HCT116 (cell line): Measurements from ENCODE around the gene KCTD18. TPM values are rescaled to one million over a fixed set of nuclear protein-coding genes. Genes with fewer than 3 reads are reported as not detected.

Experiments used
- ATAC-seq: fragments of 200-7000 bp; cut with Tn5 transposase; 2 replicates; pipeline ENCODE4 v1.9.1; 2020; ENCODE audit warnings: mild to moderate bottlenecking, moderate library complexity
- BruUV-seq: library from RNA; stranded (reverse); fragments of 400-500 nt; replicated peaks from 2 replicates; lab custom pipeline; 2021; lab: Mats Ljungman, UMichigan
- CTCF ChIA-PET: fragments of 300-600 bp; sonication (Branson Sonifier 250); formaldehyde crosslinking; loops from one replicate; lab custom pipeline; 2021; ENCODE audit warnings: antibody characterized with exemption; lab: Charles Lee
- POLR2A ChIA-PET: fragments of 300-600, 350-600 bp; sonication (Branson Sonifier 250); formaldehyde crosslinking; loops from one replicate; lab custom pipeline; 2021; ENCODE audit warnings: antibody characterized with exemption; lab: Charles Lee
- RAD21 ChIA-PET, 2 experiments: fragments of 300-600 bp; sonication (Branson Sonifier 250); formaldehyde crosslinking; loops; one replicate each; lab custom pipeline; 2023; ENCODE audit warnings: low total read pairs in 2 of 2; ENCODE audit not compliant: uncharacterized antibody in 2 of 2, unreplicated experiment in 2 of 2, low non-redundant PET in 1 of 2; lab: Charles Lee
- DNase-seq: peaks from one replicate; pipeline ENCODE4 v3.0.0-alpha.2; 2010; ENCODE audit warnings: low read depth, low spot score
- H2AFZ ChIP-seq: fragments of 200-600 bp; shearing (Covaris generic), sonication (generic); 2 replicates; pipeline ENCODE4 v1.6.1; 2017; ENCODE audit warnings: low read depth, mixed run types, mixed read lengths, antibody characterized with exemption, low read length; ENCODE audit not compliant: poor library complexity, severe bottlenecking
- H3K27ac ChIP-seq: 2 replicates; pipeline ENCODE4 v1.5.1; 2012; ENCODE audit warnings: low read depth, low read length
- H3K27me3 ChIP-seq: fragments of 200-600 bp; sonication (generic); 2 replicates; pipeline ENCODE4 v1.6.1; 2016; ENCODE audit warnings: mixed run types, low read length, mixed read lengths; ENCODE audit not compliant: insufficient read depth
- H3K36me3 ChIP-seq, 2 experiments: fragments of 200-500 bp in 1 of 2; fragments of 200-600 bp in 1 of 2; sonication (Bioruptor generic) in 1 of 2; sonication (generic) in 1 of 2; 2 replicates each; pipeline versions ENCODE4 v1.5.1 to v1.6.1; 2014 to 2016; ENCODE audit warnings: low read length in 2 of 2, inconsistent platforms in 1 of 2, mixed read lengths in 1 of 2, mixed run types in 1 of 2; ENCODE audit not compliant: insufficient read depth in 2 of 2, control insufficient read depth in 1 of 2
- H3K4me1 ChIP-seq, 2 experiments: fragments of 200-600 bp in 1 of 2; sonication (generic) in 1 of 2; 2 replicates each; pipeline versions ENCODE4 v1.5.1 to v1.6.1; 2012 to 2017; ENCODE audit warnings: low read length in 2 of 2, inconsistent platforms in 1 of 2, mild to moderate bottlenecking in 1 of 2, mixed read lengths in 1 of 2, mixed run types in 1 of 2, moderate library complexity in 1 of 2; ENCODE audit not compliant: insufficient read depth in 2 of 2, control insufficient read depth in 1 of 2
- H3K4me2 ChIP-seq: fragments of 200-600 bp; sonication (generic); 2 replicates; pipeline ENCODE4 v1.6.1; 2017; ENCODE audit warnings: mixed run types, low read length, mixed read lengths
- H3K4me3 ChIP-seq, 2 experiments: fragments of 200-600 bp in 1 of 2; sonication (generic) in 1 of 2; replicated peaks in 1 of 2; 2 replicates each; pipeline ENCODE4 v1.5.1; 2011 to 2016; ENCODE audit warnings: low read length in 2 of 2, control low read depth in 1 of 2, low read depth in 1 of 2, mild to moderate bottlenecking in 1 of 2, mixed read lengths in 1 of 2, mixed run types in 1 of 2
- H3K79me2 ChIP-seq: fragments of 200-600 bp; sonication (generic); 2 replicates; pipeline ENCODE4 v1.6.1; 2017; ENCODE audit warnings: mild to moderate bottlenecking, mixed run types, low read length, moderate library complexity, mixed read lengths; ENCODE audit not compliant: insufficient read depth
- H3K9ac ChIP-seq: fragments of 200-600 bp; sonication (generic); 2 replicates; pipeline ENCODE4 v1.6.1; 2016; ENCODE audit warnings: low read length, mixed read lengths
- H3K9me2 ChIP-seq: fragments of 200-600 bp; sonication (generic), shearing (Covaris generic); 2 replicates; pipeline ENCODE4 v1.6.1; 2017; ENCODE audit warnings: mixed run types, mild to moderate bottlenecking, moderate library complexity; ENCODE audit not compliant: insufficient read depth
- H3K9me3 ChIP-seq, 2 experiments: fragments of 200-500 bp in 1 of 2; fragments of 200-600 bp in 1 of 2; sonication (Bioruptor generic) in 1 of 2; sonication (generic) in 1 of 2; 2 replicates each; pipeline ENCODE4 v1.6.1; 2014 to 2017; ENCODE audit warnings: low read length in 2 of 2, mixed read lengths in 2 of 2, inconsistent platforms in 1 of 2, low read depth in 1 of 2, mild to moderate bottlenecking in 1 of 2, mixed run types in 1 of 2, moderate library complexity in 1 of 2; ENCODE audit not compliant: control insufficient read depth in 1 of 2, insufficient read depth in 1 of 2
- H4K20me1 ChIP-seq: fragments of 200-600 bp; sonication (generic), shearing (Covaris generic); 2 replicates; pipeline ENCODE4 v1.6.1; 2017; ENCODE audit warnings: mixed run types, mild to moderate bottlenecking, moderate library complexity; ENCODE audit not compliant: insufficient read depth
- CBX3 ChIP-seq: IDR thresholded peaks from 2 replicates; pipeline ENCODE4 v1.6.1; 2012; ENCODE audit warnings: low read depth
- CEBPB ChIP-seq: IDR thresholded peaks from 2 replicates; pipeline ENCODE4 v1.6.1; 2012; ENCODE audit warnings: low read depth
- EGR1 ChIP-seq: IDR thresholded peaks from 2 replicates; pipeline ENCODE4 v1.6.1; 2012; ENCODE audit warnings: low read depth
- ELF1 ChIP-seq: IDR thresholded peaks from 2 replicates; pipeline ENCODE4 v1.6.1; 2012; ENCODE audit warnings: low read depth, borderline replicate concordance
- FOSL1 ChIP-seq: IDR thresholded peaks from 2 replicates; pipeline ENCODE4 v1.6.1; 2012; ENCODE audit warnings: low read depth
- JUND ChIP-seq: IDR thresholded peaks from 2 replicates; pipeline ENCODE4 v1.6.1; 2012
- POLR2A ChIP-seq: IDR thresholded peaks from 2 replicates; pipeline ENCODE4 v1.7.0; 2011; ENCODE audit warnings: borderline replicate concordance; ENCODE audit not compliant: insufficient read depth, insufficient read length; ENCODE audit errors: extremely low read depth
- POLR2AphosphoS5 ChIP-seq: IDR thresholded peaks from 2 replicates; pipeline ENCODE4 v1.6.1; 2011; ENCODE audit warnings: mild to moderate bottlenecking, low read depth, low read length, moderate library complexity
- RAD21 ChIP-seq: IDR thresholded peaks from 2 replicates; pipeline ENCODE4 v1.6.1; 2012; ENCODE audit warnings: low read depth, mild to moderate bottlenecking
- SIN3A ChIP-seq: IDR thresholded peaks from 2 replicates; pipeline ENCODE4 v1.6.1; 2012; ENCODE audit warnings: low read depth
- SP1 ChIP-seq: IDR thresholded peaks from 2 replicates; pipeline ENCODE4 v1.6.1; 2012; ENCODE audit warnings: low read depth
- SRF ChIP-seq: IDR thresholded peaks from 2 replicates; pipeline ENCODE4 v1.6.1; 2012; ENCODE audit warnings: low read depth
- TCF7L2 ChIP-seq: IDR thresholded peaks from 2 replicates; pipeline ENCODE4 v1.7.0; 2011; ENCODE audit warnings: borderline replicate concordance, inconsistent platforms; ENCODE audit not compliant: insufficient read depth, insufficient read length; ENCODE audit errors: extremely low read depth
- YY1 ChIP-seq: IDR thresholded peaks from 2 replicates; pipeline ENCODE4 v1.6.1; 2011; ENCODE audit warnings: low read length, low read depth, moderate library complexity, mild to moderate bottlenecking; ENCODE audit not compliant: insufficient replicate concordance; ENCODE audit errors: extremely low read depth
- ZFX ChIP-seq: fragments of 450-650 bp; IDR thresholded peaks from 2 replicates; pipeline ENCODE4 v1.6.1; 2017
- ZNF274 ChIP-seq: fragments of 200-500 bp; sonication (Bioruptor generic); IDR thresholded peaks from 2 replicates; pipeline ENCODE4 v1.6.1; 2014; ENCODE audit warnings: mild to moderate bottlenecking, low read depth, low read length, inconsistent platforms
- intact Hi-C: fragments of 100-400 bp; cut with micrococcal nuclease; formaldehyde crosslinking; loops from 2 replicates; pipeline ENCODE4 v1.10.0; 2022
- total RNA-seq: library from RNA; stranded (reverse); gene quantifications from one replicate; pipeline ENCODE4 v1.2.1, GENCODE V29; 2021; ENCODE audit not compliant: unreplicated experiment
- TF ChIP-seq, protein P1 (sequence below): IDR thresholded peaks from 2 replicates; pipeline ENCODE4 v1.6.1; 2012
- TF ChIP-seq, protein P2 (sequence below): IDR thresholded peaks from 2 replicates; pipeline ENCODE4 v1.6.1; 2012
- TF ChIP-seq, protein P3 (sequence below): IDR thresholded peaks from 2 replicates; pipeline ENCODE4 v1.6.1; 2012; ENCODE audit warnings: low read depth
- TF ChIP-seq, protein P4 (sequence below), 3 experiments: fragments of 200-600 bp in 1 of 3; sonication (generic) in 1 of 3; IDR thresholded peaks in 2 of 3; conservative IDR thresholded peaks in 1 of 3; 2 replicates each; pipeline ENCODE4 v1.5.1; 2012 to 2017; ENCODE audit warnings: low read depth in 2 of 3, low read length in 2 of 3, antibody characterized with exemption in 1 of 3, borderline replicate concordance in 1 of 3, control low read depth in 1 of 3, mild to moderate bottlenecking in 1 of 3, mixed read lengths in 1 of 3, mixed run types in 1 of 3, moderate library complexity in 1 of 3; ENCODE audit not compliant: insufficient read depth in 1 of 3

The KCTD18 gene
- total RNA-seq, 1 experiment from 2014 or later = 12.8 TPM

DNA sequence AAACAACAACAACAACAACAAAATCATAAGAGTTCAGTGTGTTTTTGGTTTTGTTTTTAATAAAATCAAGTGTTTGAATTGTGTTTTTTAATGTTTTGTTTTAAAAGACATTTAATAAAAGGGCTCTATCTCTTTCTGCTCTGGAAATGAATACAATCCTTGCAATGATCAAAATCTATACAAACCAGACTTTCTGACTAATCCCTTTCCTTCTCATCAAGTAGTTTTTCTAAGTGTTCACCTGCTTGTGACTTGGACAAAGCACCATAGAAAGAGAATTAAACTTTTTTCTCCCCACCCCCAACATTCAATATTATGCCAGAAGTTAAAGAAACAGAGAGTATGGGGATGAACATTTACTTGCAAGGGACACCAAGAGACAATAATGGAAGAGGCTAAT is 61.4 kb downstream of the KCTD18 start (continued):
- TF ChIP-seq FOSL1 (no peak), SP1 (no peak), SRF (no peak), ZFX (no peak), CEBPB (no peak), ZNF274 (no peak), CBX3 (no peak)
- TF ChIP-seq, protein P1, sequence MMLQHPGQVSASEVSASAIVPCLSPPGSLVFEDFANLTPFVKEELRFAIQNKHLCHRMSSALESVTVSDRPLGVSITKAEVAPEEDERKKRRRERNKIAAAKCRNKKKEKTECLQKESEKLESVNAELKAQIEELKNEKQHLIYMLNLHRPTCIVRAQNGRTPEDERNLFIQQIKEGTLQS = no peak
- TF ChIP-seq, protein P2, sequence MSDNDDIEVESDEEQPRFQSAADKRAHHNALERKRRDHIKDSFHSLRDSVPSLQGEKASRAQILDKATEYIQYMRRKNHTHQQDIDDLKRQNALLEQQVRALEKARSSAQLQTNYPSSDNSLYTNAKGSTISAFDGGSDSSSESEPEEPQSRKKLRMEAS = no peak

DNA sequence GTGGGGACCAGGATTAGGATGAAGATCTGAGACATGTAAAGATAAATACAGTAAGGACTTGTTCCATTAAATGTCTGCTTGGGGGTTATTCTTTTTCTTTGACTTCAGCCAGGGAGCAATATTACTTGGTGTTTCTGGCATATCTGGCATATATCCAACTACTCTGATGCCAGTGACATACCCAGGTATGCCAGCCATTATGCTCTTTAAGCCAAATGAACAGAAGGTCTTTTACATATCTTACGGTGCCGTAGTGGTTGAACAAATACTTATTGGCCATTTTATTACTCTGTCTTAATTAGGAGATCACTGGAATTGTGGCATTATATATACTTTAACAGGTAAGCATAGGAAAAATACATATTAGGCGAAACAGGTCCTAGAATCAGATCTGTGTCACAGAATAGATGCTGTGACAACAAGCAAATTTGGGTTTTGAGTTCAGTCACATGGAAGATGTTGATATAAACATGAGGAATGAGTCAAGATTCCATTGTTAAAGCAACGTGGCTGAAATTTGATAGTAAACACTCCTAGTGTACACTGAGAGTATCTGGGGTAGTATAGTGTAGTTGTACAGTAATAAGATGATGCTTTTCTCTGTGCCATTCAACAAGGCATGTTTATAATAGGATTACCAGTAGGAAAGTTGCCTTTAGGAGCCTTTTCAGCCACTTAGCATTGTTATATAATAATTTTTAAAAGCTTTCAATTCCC is 62.6 kb downstream of the KCTD18 start:
- intact Hi-C loops = no loop called here
- ATAC-seq (no peak), DNase-seq (no peak)
- Histone ChIP-seq H3K4me3 (no peak overlapping the region), H2AFZ (no peak overlapping the region), H3K36me3 (no peaks in the 10 kb centered on the region; a peak in 1 of 4 replicates), H3K9ac (no peak overlapping the region), H3K79me2 (no peaks in the 10 kb centered on the region), H3K9me2 (no peaks in the 10 kb centered on the region), H3K27ac (no peak overlapping the region), H3K4me2 (no peak overlapping the region), H3K9me3 (no peaks in the 10 kb centered on the region), H3K4me1 (no peaks in the 10 kb centered on the region), H3K27me3 (no peaks in the 10 kb centered on the region), H4K20me1 (no peaks in the 10 kb centered on the region)
- RAD21 ChIA-PET = no interaction called here
- BruUV-seq = no TSS peak
- POLR2A ChIA-PET = no interaction called here
- CTCF ChIA-PET = no interaction called here
- TF ChIP-seq EGR1 = no peak
- TF ChIP-seq, protein P2 = no peak
- TF ChIP-seq SP1 = no peak
- TF ChIP-seq CBX3 = no peak
- no peak for TF ChIP-seq SRF
- TF ChIP-seq YY1 = no peak
- TF ChIP-seq JUND = no peak
- no peak for TF ChIP-seq ZNF274
- TF ChIP-seq RAD21 = no peak
- no peak for TF ChIP-seq POLR2AphosphoS5
- TF ChIP-seq, protein P3, sequence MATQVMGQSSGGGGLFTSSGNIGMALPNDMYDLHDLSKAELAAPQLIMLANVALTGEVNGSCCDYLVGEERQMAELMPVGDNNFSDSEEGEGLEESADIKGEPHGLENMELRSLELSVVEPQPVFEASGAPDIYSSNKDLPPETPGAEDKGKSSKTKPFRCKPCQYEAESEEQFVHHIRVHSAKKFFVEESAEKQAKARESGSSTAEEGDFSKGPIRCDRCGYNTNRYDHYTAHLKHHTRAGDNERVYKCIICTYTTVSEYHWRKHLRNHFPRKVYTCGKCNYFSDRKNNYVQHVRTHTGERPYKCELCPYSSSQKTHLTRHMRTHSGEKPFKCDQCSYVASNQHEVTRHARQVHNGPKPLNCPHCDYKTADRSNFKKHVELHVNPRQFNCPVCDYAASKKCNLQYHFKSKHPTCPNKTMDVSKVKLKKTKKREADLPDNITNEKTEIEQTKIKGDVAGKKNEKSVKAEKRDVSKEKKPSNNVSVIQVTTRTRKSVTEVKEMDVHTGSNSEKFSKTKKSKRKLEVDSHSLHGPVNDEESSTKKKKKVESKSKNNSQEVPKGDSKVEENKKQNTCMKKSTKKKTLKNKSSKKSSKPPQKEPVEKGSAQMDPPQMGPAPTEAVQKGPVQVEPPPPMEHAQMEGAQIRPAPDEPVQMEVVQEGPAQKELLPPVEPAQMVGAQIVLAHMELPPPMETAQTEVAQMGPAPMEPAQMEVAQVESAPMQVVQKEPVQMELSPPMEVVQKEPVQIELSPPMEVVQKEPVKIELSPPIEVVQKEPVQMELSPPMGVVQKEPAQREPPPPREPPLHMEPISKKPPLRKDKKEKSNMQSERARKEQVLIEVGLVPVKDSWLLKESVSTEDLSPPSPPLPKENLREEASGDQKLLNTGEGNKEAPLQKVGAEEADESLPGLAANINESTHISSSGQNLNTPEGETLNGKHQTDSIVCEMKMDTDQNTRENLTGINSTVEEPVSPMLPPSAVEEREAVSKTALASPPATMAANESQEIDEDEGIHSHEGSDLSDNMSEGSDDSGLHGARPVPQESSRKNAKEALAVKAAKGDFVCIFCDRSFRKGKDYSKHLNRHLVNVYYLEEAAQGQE = no peak
- TF ChIP-seq POLR2A = no peak
- TF ChIP-seq, protein P1 = no peak
- TF ChIP-seq, protein P4, sequence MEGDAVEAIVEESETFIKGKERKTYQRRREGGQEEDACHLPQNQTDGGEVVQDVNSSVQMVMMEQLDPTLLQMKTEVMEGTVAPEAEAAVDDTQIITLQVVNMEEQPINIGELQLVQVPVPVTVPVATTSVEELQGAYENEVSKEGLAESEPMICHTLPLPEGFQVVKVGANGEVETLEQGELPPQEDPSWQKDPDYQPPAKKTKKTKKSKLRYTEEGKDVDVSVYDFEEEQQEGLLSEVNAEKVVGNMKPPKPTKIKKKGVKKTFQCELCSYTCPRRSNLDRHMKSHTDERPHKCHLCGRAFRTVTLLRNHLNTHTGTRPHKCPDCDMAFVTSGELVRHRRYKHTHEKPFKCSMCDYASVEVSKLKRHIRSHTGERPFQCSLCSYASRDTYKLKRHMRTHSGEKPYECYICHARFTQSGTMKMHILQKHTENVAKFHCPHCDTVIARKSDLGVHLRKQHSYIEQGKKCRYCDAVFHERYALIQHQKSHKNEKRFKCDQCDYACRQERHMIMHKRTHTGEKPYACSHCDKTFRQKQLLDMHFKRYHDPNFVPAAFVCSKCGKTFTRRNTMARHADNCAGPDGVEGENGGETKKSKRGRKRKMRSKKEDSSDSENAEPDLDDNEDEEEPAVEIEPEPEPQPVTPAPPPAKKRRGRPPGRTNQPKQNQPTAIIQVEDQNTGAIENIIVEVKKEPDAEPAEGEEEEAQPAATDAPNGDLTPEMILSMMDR (IDR thresholded peaks at IDR 0.05 in 2 of 3, conservative IDR thresholded peaks at IDR 0.05 in 1 of 3; ENCODE audit: borderline replicate concordance in 1 of 3, insufficient read depth in 1 of 3, low read depth in 2 of 3, low read length in 2 of 3) = no peak
- TF ChIP-seq TCF7L2 = no peak
- TF ChIP-seq ELF1 = no peak
- TF ChIP-seq SIN3A = no peak
- TF ChIP-seq ZFX = no peak
